Activated CD8-positive, alpha-beta memory T cell treated with anti-CD3 and anti-CD28 coated beads for 36 hours (primary cell): Measurements from ENCODE around the gene FFAR1. TPM values are rescaled to one million over a fixed set of nuclear protein-coding genes. Genes with fewer than 3 reads are reported as not detected.
"Not testable (repeated sequence)": the region's sequence is repeated elsewhere in the genome, so short reads cannot be mapped to it uniquely, and the experiment has no call there.

Source experiments
- CTCF ChIA-PET: fragments of 350-600 bp; sonication (Branson Sonifier 250); formaldehyde crosslinking; loops from one replicate; lab custom pipeline; 2021; ENCODE audit warnings: antibody characterized with exemption; lab: Charles Lee
- POLR2A ChIA-PET: fragments of 350-600 bp; sonication (Branson Sonifier 250); formaldehyde crosslinking; loops from one replicate; lab custom pipeline; 2021; ENCODE audit warnings: antibody characterized with exemption; lab: Charles Lee
- total RNA-seq, 2 experiments: library from RNA; stranded (reverse); gene quantifications; one replicate each; pipeline ENCODE4 v1.2.3, GENCODE V29; 2021

FFAR1 gene
- total RNA-seq, 2 experiments from 2014 or later, result not detected

DNA sequence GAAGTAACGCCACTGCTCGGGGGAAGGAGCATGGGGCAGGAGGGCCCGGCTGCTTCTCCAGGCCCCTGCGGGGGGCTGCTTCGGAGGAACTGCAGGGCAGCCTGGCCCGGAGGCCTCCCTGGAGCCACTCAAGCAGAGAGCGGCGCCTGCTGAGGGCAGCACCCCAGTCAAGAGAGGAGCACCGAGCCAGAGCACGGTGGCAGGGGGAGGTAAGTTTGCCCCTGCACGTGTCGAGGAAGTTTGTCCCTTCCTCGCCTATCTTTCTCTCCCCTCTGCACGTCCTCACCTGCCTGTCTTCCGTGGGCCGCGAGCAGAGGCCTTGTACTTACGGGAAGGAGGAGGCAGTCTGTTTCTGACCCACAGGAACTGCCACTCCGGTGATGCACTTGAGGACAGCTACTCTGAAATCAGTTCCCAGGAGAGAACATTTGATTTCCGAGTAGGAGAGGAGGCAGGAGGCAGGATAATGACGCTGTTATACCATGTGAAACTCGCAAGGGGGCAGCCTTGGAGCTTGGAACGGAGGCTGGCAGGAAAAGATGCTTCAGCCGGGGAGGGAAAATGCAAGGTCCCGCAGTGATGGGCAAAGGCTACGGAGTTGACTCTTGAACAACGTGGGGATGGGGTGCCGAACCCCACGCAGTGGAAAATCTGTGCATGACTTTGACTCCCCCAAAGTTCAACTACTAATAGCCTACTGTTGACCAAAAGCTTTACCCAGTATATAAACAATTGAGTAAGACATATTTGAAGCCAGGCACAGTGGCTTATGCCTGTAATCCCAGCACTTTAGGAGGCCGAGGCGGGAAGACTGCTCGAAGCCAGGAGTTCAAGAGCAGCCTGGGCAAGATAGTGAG lies 5.0 kb downstream of the FFAR1 start:
- CTCF ChIA-PET, result interaction anchor here (0.6 to 3.3 kb wide), 17 partner anchors 9 to 652 kb away, joined by 3 to 21 read pairs (median 4); no protein-coding TSS in a partner anchor
- POLR2A ChIA-PET, result no interaction called here

DNA sequence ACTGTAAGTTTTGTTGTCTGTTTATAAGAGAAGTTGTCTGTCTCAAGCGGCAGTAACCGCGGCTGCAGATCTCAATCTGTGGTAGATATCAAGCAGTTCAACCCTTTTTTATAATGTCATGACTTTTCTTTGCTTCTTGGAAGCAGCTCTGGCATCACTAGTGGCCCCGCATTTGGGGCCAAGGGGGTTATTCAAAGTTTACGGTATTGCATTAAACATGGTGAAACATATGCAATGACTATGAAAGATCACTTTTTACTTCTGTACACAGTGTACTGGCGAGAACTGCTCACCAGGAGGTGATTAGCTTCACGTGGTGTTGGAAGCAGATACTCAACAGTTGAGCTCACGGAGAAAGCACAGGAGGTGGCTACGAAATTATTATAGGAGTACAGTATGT lies 5.9 kb downstream of the FFAR1 start:
- ChIA-PET POLR2A (no interaction called here), CTCF (interaction anchor here (0.6 to 3.3 kb wide), 17 partner anchors 8 to 651 kb away, joined by 3 to 21 read pairs (median 4); no protein-coding TSS in a partner anchor)

DNA sequence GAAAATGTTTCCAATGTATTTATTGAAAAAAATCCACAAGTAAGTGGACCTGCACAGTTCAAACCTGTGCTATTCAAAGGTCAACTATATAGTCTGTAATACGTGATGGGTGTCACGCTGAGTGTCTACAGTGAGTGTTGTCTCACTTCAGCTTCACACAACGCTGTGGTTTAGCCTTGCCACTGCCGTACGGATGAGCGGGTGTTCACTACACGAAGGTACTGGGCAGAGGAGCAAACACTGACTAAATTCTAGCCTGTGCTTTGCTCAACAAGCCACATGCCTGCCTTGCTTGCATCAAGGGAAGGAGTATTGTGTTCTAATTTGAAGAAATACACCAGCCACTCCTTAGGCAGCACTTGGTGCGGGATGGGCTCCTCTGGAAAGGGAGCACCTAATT lies 7.2 kb downstream of the FFAR1 start:
- POLR2A ChIA-PET, result no interaction called here

DNA sequence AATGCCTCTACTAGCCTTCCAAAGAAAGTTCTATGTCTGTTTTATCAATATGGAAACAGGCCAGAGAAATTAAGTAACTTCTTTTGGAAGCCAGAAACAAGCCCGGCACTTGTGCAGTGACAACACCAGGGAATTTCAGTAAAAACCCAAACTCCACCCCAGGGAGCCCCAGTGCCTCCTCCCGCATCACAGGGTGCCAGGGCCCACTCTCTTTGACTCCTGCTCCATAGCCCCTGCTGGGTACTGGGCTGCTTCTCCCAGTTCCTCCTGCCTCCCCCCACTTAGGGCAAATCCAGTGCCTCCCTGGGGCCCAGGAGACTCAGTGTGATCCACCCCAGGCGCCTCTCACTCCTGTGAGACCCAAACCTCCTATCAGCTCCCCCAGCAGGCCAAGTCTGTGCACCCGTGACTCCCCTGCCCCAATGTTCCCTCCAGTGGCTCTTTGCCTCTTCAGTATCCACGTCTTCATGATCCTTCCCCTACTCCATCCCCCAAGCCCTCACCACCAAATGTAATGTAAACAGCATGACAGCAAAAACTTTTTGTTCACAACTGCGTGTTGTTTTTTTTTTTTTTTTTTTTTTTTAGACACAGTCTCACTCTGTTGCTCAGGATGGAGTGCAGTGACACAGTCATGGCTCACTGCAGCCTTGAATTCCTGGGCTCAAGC lies 8.2 kb downstream of the FFAR1 start:
- CTCF ChIA-PET, result interaction anchor here (0.6 to 2.3 kb wide), 2 partner anchors 140 to 248 kb away, joined by 3 to 8 read pairs; no protein-coding TSS in a partner anchor

More for the DNA sequence above, 7.2 kb downstream of the FFAR1 start:
- CTCF ChIA-PET, result interaction anchor here (0.7 to 2.3 kb wide), 3 partner anchors 114 to 141 kb away, joined by 3 to 8 read pairs (median 4); no protein-coding TSS in a partner anchor

DNA sequence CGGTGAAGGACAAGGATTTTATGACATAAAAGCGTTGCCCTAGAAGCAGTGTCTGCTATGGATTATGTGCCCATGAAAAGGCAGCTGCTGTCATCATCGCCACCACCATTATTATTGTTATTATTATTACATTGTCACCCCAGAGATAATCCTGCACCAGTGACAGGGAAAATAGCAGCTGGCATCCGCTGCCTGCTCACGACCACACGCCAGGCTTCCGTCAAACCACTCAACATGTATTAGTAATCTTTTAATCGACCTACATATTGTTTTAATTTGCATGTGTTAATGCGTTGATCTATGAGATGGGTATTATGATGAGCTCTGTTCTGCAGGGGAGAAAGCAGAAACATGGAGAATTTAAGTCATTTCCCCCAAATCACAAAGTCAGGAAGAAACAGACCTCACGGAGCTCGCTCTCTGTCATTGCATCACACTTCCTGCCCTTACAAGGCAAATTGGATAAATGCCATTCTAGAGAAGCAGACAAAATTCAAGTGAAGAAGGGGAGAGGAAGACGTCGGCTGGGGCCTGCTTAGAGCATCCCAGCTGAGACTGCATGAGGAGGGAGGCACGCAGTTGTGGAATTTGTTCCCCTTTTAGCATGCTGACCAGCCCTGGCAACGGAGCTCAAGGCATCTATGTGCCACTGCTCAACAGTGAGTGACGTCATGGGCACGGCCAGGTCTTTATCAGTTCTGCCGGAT lies 10.3 kb downstream of the FFAR1 start, which contains the start of gene FFAR3:
Gene FFAR3 (plus strand): TSS at position 594 of the 707 bp plus-strand sequence. CDS start 431 bp downstream, outside the sequence.
- CTCF ChIA-PET, result no interaction called here
- POLR2A ChIA-PET, result no interaction called here

More for the DNA sequence above, 8.2 kb downstream of the FFAR1 start:
- POLR2A ChIA-PET, result no interaction called here

DNA sequence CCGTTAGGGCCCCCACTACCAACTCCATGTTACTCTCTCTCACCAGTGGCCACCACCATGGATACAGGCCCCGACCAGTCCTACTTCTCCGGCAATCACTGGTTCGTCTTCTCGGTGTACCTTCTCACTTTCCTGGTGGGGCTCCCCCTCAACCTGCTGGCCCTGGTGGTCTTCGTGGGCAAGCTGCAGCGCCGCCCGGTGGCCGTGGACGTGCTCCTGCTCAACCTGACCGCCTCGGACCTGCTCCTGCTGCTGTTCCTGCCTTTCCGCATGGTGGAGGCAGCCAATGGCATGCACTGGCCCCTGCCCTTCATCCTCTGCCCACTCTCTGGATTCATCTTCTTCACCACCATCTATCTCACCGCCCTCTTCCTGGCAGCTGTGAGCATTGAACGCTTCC lies 11.1 kb downstream of the FFAR1 start:
- POLR2A ChIA-PET, CTCF ChIA-PET: not testable (repeated sequence)

DNA sequence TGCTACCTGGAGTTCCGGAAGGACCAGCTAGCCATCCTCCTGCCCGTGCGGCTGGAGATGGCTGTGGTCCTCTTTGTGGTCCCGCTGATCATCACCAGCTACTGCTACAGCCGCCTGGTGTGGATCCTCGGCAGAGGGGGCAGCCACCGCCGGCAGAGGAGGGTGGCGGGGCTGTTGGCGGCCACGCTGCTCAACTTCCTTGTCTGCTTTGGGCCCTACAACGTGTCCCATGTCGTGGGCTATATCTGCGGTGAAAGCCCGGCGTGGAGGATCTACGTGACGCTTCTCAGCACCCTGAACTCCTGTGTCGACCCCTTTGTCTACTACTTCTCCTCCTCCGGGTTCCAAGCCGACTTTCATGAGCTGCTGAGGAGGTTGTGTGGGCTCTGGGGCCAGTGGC lies 11.7 kb downstream of the FFAR1 start:
- POLR2A ChIA-PET, CTCF ChIA-PET: not testable (repeated sequence)

DNA sequence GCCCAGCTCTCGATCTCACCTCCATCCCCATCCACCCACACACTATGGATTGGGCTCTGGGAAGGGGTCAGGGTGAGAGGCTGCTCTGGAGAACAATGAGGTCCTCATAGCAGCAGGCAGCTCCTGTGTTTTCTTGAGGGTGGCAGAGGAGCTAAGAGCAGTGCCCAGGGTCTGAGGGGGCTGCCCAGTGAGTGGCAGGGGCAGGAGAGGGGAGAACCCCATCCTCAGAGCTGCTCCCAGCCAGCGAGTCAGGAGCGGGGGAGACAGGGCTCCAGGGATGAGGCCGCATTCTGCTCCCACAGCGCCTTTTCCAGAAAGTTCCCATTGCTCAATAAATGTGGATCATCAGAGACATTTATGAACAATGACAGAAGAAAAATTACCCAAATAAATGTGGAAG lies 12.4 kb downstream of the FFAR1 start:
- POLR2A ChIA-PET, CTCF ChIA-PET: not testable (repeated sequence)

DNA sequence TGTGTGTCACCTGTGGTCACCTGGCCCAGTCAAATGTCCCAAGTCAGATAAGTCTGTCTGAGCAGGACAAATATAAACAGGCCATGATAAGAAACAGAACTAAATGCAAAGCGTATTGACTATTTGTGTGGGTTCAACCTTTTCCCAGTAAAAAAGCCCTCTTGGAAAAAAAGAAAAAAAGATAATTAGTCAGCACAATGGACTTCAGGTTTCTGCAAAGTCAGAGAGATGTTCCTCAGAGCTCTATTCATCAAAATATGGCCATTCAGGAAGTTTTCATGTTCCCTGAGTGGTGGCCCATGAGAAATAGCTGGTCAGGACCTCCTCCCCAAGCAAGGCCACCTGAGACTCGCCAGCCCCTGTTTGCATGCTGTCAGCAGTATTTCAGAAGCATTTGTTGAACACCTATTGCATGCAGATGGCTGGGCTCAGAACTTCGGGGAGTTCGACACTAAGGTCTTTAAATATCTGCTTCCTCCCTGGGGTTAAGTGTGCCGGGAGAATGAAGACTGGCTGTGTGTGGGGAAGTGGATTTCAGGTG lies 13.2 kb downstream of the FFAR1 start:
- ChIA-PET POLR2A (no interaction called here), CTCF (no interaction called here)

DNA sequence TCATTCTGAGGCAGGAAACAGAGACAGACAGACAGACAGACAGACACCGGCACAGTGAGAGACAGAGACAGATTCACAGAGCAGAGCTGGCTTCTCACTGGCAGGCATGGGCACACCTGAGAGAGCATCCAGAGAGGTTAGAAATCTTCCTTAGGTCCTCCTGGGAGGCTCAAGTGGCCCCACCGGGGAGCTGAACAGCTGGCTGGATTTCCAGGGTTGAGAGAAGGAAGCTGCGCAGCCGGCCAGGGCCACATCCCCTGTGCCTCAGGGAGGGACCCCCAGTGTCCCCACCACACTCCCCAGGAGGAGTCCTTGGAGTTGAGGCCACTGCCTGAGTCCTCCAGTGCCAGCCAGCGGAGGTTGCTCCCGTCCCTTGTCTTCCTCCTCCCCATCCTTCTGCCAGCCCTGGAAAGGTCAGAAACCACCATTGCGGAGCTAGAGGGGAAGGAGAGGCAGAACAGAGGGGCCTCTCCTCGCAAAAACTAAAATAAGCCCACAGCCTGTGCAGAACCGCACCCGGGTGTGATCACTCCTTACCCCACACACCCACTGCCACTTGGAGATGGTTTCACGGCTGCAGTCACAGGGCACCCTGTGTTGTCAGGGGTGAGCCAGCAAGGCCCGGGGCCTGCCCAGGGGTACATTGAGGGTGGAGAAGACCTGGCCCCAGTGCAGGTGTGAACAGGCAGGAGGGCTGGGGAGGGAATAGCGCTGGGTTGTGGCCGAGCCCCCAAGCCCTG lies 14.7 kb downstream of the FFAR1 start:
- ChIA-PET POLR2A (no interaction called here), CTCF (interaction anchor here (1.2 kb wide), 1 partner anchor 9 kb away, joined by 3 read pairs; no protein-coding TSS in a partner anchor)

DNA sequence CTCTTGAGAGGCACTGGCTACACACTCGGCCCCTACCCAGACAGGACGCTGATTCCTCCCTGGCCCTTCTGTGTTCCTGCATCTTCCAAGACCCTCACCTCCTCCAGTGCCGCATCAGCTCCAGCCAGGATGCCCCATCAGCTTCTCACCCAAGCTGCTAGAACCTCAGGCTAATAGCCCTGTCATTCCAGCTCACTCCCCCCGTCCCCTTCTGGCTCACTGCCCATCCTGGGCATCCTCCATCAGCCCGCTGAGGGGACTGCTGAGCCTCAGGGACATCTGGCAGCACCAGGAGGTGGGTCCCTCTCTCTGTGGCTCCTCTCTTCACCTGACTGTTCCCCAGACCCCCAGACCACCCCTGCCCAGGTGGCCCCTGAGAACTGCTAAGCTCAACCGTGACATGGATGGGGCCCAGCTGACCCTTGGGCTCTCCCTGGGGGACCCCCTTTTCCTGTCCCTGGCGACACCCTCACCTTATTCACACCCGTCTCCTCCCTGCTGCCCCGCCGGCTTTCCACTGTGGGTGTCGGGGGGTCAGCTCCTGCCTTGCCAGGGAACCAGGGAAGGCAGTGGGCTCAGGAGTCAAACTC lies 15.4 kb downstream of the FFAR1 start:
- ChIA-PET POLR2A (no interaction called here), CTCF (no interaction called here)

DNA sequence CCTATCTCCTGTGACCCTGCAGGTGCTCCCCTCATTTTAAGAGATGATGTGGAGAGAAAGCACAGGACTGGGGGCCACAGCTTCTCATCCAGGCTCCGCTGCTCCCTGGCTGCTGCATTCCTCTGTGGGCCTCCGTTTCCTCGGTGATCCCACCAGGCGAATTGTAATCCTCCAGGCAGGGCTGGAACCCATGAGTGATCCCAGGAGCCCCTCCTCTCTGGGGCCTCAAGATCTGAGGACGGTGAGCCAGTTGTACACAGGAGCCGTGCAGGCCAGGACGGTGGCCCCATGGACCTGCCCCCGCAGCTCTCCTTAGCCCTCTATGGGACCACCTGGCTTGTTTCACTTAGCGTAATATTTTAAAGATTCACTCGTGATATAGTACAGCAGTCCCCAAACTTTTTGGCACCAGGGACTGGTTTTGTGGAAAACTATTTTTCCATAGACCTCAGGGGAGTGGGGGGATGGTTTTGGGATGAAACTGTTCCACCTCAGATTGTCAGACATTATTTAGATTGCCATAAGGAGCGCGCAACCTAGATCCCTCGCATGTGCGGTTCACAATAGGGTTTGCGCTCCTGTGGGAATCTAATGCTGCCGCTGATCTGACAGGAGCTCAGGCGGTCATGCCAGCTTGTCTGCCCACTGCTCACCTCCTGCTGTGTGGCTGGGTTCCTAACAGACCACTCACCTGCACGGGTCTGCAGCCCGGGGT lies 16.2 kb downstream of the FFAR1 start:
- CTCF ChIA-PET, result no interaction called here
- POLR2A ChIA-PET, result no interaction called here

DNA sequence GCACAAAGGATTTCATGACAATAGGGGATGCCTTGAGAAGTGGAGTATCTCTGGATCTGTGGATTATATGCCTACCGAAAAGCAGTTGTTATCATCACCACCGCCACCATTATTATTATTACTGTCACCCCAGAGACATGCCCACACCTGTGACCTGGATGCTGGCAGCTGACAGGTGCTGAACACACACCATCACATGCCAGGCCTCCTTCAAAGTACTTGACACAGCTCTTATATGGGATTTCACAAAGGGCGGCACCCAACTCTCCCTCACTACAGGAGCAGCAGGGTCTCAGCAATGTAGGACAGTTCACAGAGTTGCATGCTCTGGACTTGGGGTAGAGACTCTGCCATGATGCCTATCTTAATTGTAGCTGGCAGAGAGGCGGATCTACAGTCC lies 17.6 kb downstream of the FFAR1 start:
- CTCF ChIA-PET, result no interaction called here

DNA sequence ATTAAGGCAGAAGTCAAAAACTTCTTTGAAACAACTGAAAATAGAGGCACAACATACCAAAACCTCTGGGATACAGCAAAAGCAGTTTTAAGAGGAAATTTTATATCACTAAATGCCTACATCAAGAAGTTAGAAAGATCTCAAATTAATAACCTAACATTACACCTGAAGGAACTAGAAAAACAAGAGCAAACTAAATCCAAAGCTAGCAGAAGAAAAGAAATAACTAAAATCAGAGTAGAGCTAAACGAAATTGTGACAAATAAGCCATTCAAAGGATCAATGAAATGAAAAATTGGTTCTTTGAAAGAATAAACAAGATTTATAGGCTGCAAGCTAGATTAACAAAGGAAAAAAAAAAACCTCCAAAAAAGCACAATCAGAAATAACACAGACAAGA lies 20.7 kb downstream of the FFAR1 start:
- POLR2A ChIA-PET, result no interaction called here
- CTCF ChIA-PET, result no interaction called here

More for the DNA sequence above, 17.6 kb downstream of the FFAR1 start:
- POLR2A ChIA-PET, result no interaction called here

DNA sequence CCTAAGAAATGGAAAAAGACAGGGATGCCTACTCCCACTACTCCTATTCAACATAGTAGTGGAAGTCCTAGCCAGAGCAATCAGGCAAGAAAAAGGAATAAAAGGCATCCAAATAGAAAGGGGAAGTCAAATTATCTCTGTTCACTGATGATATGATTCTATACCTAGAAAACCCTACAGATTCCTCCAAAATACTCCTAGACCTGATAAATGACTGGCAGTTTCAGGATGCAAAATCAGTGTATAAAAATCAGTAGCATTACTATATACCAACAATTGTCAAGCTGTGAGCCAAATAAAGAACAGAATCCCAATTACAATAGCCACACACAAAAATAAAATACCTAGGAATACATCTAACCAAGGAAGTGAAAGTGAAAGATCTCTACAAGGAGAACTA lies 21.8 kb downstream of the FFAR1 start:
- CTCF ChIA-PET, result no interaction called here
- POLR2A ChIA-PET, result no interaction called here

DNA sequence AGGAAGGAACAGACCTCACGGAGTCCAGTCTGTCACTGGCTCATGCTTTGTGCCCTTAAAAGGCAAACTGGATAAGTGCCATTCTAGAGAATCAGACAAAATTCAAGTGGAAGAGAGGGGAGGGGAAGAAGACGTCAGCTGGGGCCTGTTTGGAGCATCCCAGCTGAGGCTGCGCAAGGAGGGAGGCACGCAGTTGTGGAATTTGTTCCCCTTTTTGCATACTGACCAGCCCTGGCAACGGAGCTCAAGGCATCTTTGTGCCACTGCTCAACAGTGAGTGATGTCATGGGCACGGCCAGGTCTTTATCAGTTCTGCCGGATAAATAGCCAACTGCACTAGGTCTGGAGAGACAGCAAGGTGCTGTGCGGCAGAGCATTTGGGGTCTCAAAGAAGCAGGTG lies 23.0 kb downstream of the FFAR1 start, which contains the start of gene GPR42:
Gene GPR42 (plus strand): TSS at position 347 of the 400 bp plus-strand sequence. CDS start 292 bp downstream, outside the sequence.
- POLR2A ChIA-PET, result no interaction called here
- CTCF ChIA-PET, result no interaction called here

DNA sequence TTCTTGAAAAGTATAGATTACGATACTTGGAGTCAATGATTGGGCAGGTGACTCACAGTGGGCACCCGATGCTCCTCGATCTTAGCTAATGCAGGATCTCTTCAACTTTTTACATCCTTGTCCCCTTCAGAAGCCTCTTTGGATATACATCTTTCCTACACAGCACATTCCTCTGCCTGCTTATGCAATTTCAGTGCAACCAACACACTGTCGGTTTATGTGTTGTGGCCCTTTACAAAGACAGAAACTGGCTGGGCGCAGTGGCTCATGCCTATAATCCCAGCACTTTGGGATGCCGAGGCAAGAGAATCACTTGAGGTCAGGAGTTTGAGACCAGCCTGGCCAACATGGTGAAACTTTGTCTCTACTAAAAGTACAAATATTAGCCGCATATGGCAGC lies 25.8 kb downstream of the FFAR1 start:
- ChIA-PET CTCF (no interaction called here), POLR2A (no interaction called here)

DNA sequence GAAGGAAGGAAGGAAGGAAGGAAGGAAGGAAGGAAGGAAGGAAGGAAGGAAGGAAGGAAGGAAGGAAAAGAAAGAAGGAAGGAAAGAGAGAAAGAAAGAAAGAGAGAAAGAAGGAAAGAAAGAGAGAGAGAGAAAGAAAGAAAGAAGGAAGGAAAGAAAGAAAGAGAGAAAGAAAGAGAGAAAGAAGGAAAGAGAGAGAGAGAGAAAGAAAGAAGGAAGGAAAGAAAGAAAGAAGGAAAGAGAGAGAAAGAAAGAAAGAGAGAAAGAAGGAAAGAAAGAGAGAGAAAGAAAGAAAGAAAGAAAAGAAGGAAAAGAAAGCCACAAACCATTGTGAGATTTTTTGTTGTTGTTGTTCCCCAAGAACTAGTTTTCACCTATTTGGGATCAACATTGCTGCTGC lies 26.3 kb downstream of the FFAR1 start:
- POLR2A ChIA-PET, CTCF ChIA-PET: not testable (repeated sequence)
